ENCODE results near the gene ZNF467. TPM values are rescaled to one million over a fixed set of nuclear protein-coding genes. Genes with fewer than 3 reads are reported as not detected.

Gene ZNF467
- polyA plus RNA-seq, 1 experiment: 0.14 TPM

GRCh38 chr7:149762610-149763009 is 10.8 kb downstream of the ZNF467 start:
- Histone ChIP-seq H3K27ac (ENCODE audit: low read depth, low read length) (no peak overlapping the region), H3K27me3 (ENCODE audit: control insufficient read depth, insufficient read depth, low read length) (peaks cover 18% of the 10 kb centered on the region), H3K4me3 (ENCODE audit: low read depth, low read length) (no peak overlapping the region), H3K9me3 (ENCODE audit: control insufficient read depth, insufficient read depth, low read length) (peaks cover 17% of the 10 kb centered on the region; the same call in 1 of the 2 replicates)
- CTCF ChIA-PET: interaction anchor here (0.8 to 0.9 kb wide), 2 partner anchors 20 to 501 kb away, joined by 3 read pairs; no protein-coding TSS in a partner anchor
- no peak for DNase-seq (ENCODE audit: low read depth, low spot score)
- POLR2A ChIA-PET: no interaction called here
- no peak for TF ChIP-seq CTCF (IDR thresholded peaks at IDR 0.05; ENCODE audit: low read depth, low read length)

GRCh38 chr7:149762089-149762488 is 11.3 kb downstream of the ZNF467 start:
- H3K9me3 ChIP-seq (ENCODE audit: control insufficient read depth, insufficient read depth, low read length): peaks cover 17% of the 10 kb centered on the region; the same call in 1 of the 2 replicates
- H3K27me3 ChIP-seq (ENCODE audit: control insufficient read depth, insufficient read depth, low read length): peaks cover 17% of the 10 kb centered on the region
- no peak for DNase-seq (ENCODE audit: low read depth, low spot score)
- no peak for TF ChIP-seq CTCF (IDR thresholded peaks at IDR 0.05; ENCODE audit: low read depth, low read length)
- ChIA-PET POLR2A (no interaction called here), CTCF (interaction anchor here (0.8 to 0.9 kb wide), 2 partner anchors 20 to 501 kb away, joined by 3 read pairs; no protein-coding TSS in a partner anchor)
- no peak overlapping the region for H3K27ac ChIP-seq (ENCODE audit: low read depth, low read length)
- H3K4me3 ChIP-seq (ENCODE audit: low read depth, low read length): no peak overlapping the region

- no peak for TF ChIP-seq CTCF (IDR thresholded peaks at IDR 0.05; ENCODE audit: low read depth, low read length)
- H3K27me3 ChIP-seq (ENCODE audit: control insufficient read depth, insufficient read depth, low read length): peaks cover 10% of the 10 kb centered on the region
- no peak for DNase-seq (ENCODE audit: low read depth, low spot score)
- ChIA-PET POLR2A (no interaction called here), CTCF (no interaction called here)
- peaks cover 15% of the 10 kb centered on the region; the same call in 1 of the 2 replicates for H3K9me3 ChIP-seq (ENCODE audit: control insufficient read depth, insufficient read depth, low read length)
- no peak overlapping the region for H3K27ac ChIP-seq (ENCODE audit: low read depth, low read length)
- no peak overlapping the region for H3K4me3 ChIP-seq (ENCODE audit: low read depth, low read length)
These were observed 12.1 kb downstream of the ZNF467 start for GRCh38 chr7:149761307-149761706.

GRCh38 chr7:149760538-149760937 is 12.8 kb downstream of the ZNF467 start:
- Histone ChIP-seq H3K4me3 (ENCODE audit: low read depth, low read length) (no peak overlapping the region), H3K27me3 (ENCODE audit: control insufficient read depth, insufficient read depth, low read length) (peaks cover 14% of the 10 kb centered on the region), H3K9me3 (ENCODE audit: control insufficient read depth, insufficient read depth, low read length) (peaks cover 8% of the 10 kb centered on the region; the same call in 1 of the 2 replicates), H3K27ac (ENCODE audit: low read depth, low read length) (no peak overlapping the region)
- TF ChIP-seq CTCF (IDR thresholded peaks at IDR 0.05; ENCODE audit: low read depth, low read length): no peak
- CTCF ChIA-PET: interaction anchor here (0.7 kb wide), 1 partner anchor 614 kb away, joined by 7 read pairs; no protein-coding TSS in a partner anchor
- DNase-seq (ENCODE audit: low read depth, low spot score): no peak
- POLR2A ChIA-PET: no interaction called here

GRCh38 chr7:149759093-149759860 is 14.1 kb downstream of the ZNF467 start:
- no peak overlapping the region for H3K27ac ChIP-seq (ENCODE audit: low read depth, low read length)
- no peak for TF ChIP-seq CTCF (IDR thresholded peaks at IDR 0.05; ENCODE audit: low read depth, low read length)
- no peak overlapping the region for H3K4me3 ChIP-seq (ENCODE audit: low read depth, low read length)
- H3K9me3 ChIP-seq (ENCODE audit: control insufficient read depth, insufficient read depth, low read length): peaks cover 1% of the 10 kb centered on the region; the same call in 1 of the 2 replicates
- DNase-seq (ENCODE audit: low read depth, low spot score): no peak
- POLR2A ChIA-PET: no interaction called here
- H3K27me3 ChIP-seq (ENCODE audit: control insufficient read depth, insufficient read depth, low read length): peaks cover 18% of the 10 kb centered on the region
- CTCF ChIA-PET: no interaction called here
